ENCODE data around the gene PSKH1.
A peak's percentile ranks its signal among the peaks of the same experiment; 100 is the strongest.

PSKH1 gene

GRCh38 chr16:67845291-67846062, 47.6 kb upstream of the PSKH1 start:
- TF ChIP-seq YY1 (IDR thresholded peaks at IDR 0.05; ENCODE audit: low read depth) (no peak), TAF1 (IDR thresholded peaks at IDR 0.05; ENCODE audit: low read depth) (no peak), MAX (IDR thresholded peaks at IDR 0.05) (no peak), EP300 (IDR thresholded peaks at IDR 0.05; ENCODE audit: borderline replicate concordance) (no peak), TCF12 (IDR thresholded peaks at IDR 0.05; ENCODE audit: low read depth) (no peak), NFIC (IDR thresholded peaks at IDR 0.05) (no peak), FOXM1 (IDR thresholded peaks at IDR 0.05; ENCODE audit: borderline replicate concordance, low read depth) (no peak), CREB1 (IDR thresholded peaks at IDR 0.05; ENCODE audit: low read depth) (no peak), ZBTB7A (IDR thresholded peaks at IDR 0.05; ENCODE audit: low read depth) (no peak), EGR1 (IDR thresholded peaks at IDR 0.05) (no peak)

GRCh38 chr16:67846063-67846319, 47.1 kb upstream of the PSKH1 start:
- TF ChIP-seq TEAD4 (IDR thresholded peaks at IDR 0.05): no peak
- TF ChIP-seq ZBTB7A (IDR thresholded peaks at IDR 0.05; ENCODE audit: low read depth): no peak
- TF ChIP-seq FOXM1 (IDR thresholded peaks at IDR 0.05; ENCODE audit: borderline replicate concordance, low read depth): no peak
- TF ChIP-seq USF1 (IDR thresholded peaks at IDR 0.05): no peak
- no peak for TF ChIP-seq EGR1 (IDR thresholded peaks at IDR 0.05)
- no peak for TF ChIP-seq MAX (IDR thresholded peaks at IDR 0.05)
- no peak for TF ChIP-seq EP300 (IDR thresholded peaks at IDR 0.05; ENCODE audit: borderline replicate concordance)
- no peak for TF ChIP-seq CEBPB (IDR thresholded peaks at IDR 0.05)
- TF ChIP-seq TCF12 (IDR thresholded peaks at IDR 0.05; ENCODE audit: low read depth): no peak
- TF ChIP-seq RAD21 (IDR thresholded peaks at IDR 0.05; ENCODE audit: low read depth): no peak
- TF ChIP-seq NFIC (IDR thresholded peaks at IDR 0.05): no peak
- TF ChIP-seq CREB1 (IDR thresholded peaks at IDR 0.05; ENCODE audit: low read depth): no peak
- no peak for TF ChIP-seq REST (IDR thresholded peaks at IDR 0.05; ENCODE audit: low read depth)
- no peak for TF ChIP-seq YY1 (IDR thresholded peaks at IDR 0.05; ENCODE audit: low read depth)
- TF ChIP-seq TAF1 (IDR thresholded peaks at IDR 0.05; ENCODE audit: low read depth): no peak

- peak; percentile 82 for TF ChIP-seq YY1 (IDR thresholded peaks at IDR 0.05; ENCODE audit: low read depth)
- TF ChIP-seq ZBTB7A (IDR thresholded peaks at IDR 0.05; ENCODE audit: low read depth): peak; percentile 89
- TF ChIP-seq NFIC (IDR thresholded peaks at IDR 0.05): no peak
- 0 out of 2 replicates have a peak, but pooled peaks have one; percentile 31 for TF ChIP-seq TEAD4 (IDR thresholded peaks at IDR 0.05)
- no peak for TF ChIP-seq CREB1 (IDR thresholded peaks at IDR 0.05; ENCODE audit: low read depth)
- peak; percentile 69 for TF ChIP-seq MAX (IDR thresholded peaks at IDR 0.05)
- TF ChIP-seq USF1 (IDR thresholded peaks at IDR 0.05): 0 out of 2 replicates have a peak, but pooled peaks have one; percentile 28
- TF ChIP-seq CEBPB (IDR thresholded peaks at IDR 0.05): no peak
- TF ChIP-seq EP300 (IDR thresholded peaks at IDR 0.05; ENCODE audit: borderline replicate concordance): no peak; the same call in 1 of the 2 replicates
- peak; percentile 76; the same call in 1 of the 2 replicates for TF ChIP-seq TCF12 (IDR thresholded peaks at IDR 0.05; ENCODE audit: low read depth)
- TF ChIP-seq TAF1 (IDR thresholded peaks at IDR 0.05; ENCODE audit: low read depth): peak; percentile 45
- TF ChIP-seq EGR1 (IDR thresholded peaks at IDR 0.05): 0 out of 2 replicates have a peak, but pooled peaks have one; percentile 59
- TF ChIP-seq FOXM1 (IDR thresholded peaks at IDR 0.05; ENCODE audit: borderline replicate concordance, low read depth): no peak
- no peak for TF ChIP-seq RAD21 (IDR thresholded peaks at IDR 0.05; ENCODE audit: low read depth)
- no peak for TF ChIP-seq REST (IDR thresholded peaks at IDR 0.05; ENCODE audit: low read depth)
These were observed 46.6 kb upstream of the PSKH1 start, which contains the start of gene NUTF2 for GRCh38 chr16:67846320-67847063. NUTF2 (plus strand) TSS chr16:67846933; CDS start chr16:67865131, 18,198 bp downstream.

GRCh38 chr16:67847064-67847861, 45.8 kb upstream of the PSKH1 start, which contains the start of gene CENPT:
CENPT (minus strand) TSS chr16:67847693; CDS start chr16:67833859, 13,834 bp downstream.
- no peak for TF ChIP-seq CEBPB (IDR thresholded peaks at IDR 0.05)
- peak; percentile 69; the same call in 1 of the 2 replicates for TF ChIP-seq ZBTB7A (IDR thresholded peaks at IDR 0.05; ENCODE audit: low read depth)
- TF ChIP-seq TCF12 (IDR thresholded peaks at IDR 0.05; ENCODE audit: low read depth): 0 out of 2 replicates have a peak, but pooled peaks have one; percentile 8
- TF ChIP-seq MAX (IDR thresholded peaks at IDR 0.05): 0 out of 2 replicates have a peak, but pooled peaks have one; percentile 2

All from Ishikawa (cell line).